OCI-M1 (cell line): ENCODE results near the gene COL16A1.
A peak's percentile ranks its signal among the peaks of the same experiment; 100 is the strongest.

Experiments
- DNase-seq: peaks from one replicate; lab custom pipeline; 2025; lab: John Stamatoyannopoulos, UW

COL16A1 gene

DNA sequence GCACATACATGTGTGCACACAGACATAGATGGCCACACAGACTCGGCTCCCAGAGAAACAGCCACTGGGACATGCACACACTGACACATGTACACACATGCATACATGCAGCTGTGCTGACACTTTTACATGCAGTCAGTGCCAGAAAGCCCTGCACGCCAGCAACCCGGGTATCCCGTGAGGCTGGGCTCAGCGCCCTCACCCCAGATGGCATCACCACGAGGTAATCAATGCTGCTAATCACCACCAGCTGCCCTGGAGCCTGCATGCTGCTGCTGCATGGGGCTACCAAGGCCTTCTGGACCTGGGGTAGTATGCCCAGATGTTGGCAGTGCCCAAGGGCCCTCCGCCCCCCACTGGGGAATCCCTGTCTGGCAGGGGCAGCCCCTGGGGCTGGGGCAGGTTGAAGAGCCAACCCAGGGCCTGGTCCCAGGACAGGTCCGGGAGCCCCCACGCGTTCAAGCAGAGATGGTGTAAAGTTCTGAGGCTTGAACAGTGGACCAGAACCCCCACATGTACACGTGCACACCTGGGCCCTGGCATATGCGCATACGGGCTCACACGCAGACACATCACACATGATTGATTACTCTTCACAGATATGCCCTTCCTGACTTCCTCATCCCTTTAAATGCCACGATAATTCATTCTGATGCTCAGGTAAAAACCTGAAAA is 2.7 kb upstream of the COL16A1 start:
- no peak for DNase-seq

DNA sequence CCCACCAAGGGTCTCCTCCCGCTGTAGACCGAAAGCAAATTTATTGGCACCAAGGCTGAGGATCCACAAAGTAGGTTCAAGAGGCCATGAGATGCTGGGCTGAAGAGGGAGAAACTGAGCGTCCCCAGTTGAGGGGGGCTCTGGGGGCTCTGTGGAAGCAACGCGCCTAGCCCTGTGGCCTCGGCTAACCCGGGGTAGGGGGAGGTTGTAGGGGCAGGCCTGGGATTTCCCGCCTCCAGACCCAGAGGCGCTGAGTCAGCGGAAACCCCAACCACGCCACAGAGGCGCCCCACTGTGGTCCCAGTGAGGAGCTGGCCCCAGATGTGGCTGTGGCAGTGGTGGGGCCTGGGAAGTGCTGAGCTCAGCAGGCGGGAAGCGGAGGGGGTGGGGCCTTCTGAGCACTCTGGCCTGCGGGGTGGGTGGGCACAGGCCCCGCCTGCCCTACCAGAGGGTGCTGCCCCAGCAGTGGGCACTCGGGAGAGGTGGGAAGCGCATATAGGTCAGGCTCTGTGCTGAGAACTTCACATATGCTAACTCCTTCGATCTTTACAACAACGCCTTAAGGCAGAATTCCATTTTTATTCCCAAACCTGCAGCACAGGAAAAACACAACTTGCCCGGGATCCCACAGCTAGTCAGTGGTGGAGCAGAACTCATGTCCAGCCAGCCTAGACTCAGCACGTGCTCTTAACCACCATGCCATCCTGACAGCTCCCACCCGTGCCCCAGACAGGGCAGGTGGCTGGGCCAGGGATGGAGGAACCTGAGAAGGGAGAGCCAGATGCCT is 1.5 kb upstream of the COL16A1 start:
- peak; percentile 69 for DNase-seq

DNA sequence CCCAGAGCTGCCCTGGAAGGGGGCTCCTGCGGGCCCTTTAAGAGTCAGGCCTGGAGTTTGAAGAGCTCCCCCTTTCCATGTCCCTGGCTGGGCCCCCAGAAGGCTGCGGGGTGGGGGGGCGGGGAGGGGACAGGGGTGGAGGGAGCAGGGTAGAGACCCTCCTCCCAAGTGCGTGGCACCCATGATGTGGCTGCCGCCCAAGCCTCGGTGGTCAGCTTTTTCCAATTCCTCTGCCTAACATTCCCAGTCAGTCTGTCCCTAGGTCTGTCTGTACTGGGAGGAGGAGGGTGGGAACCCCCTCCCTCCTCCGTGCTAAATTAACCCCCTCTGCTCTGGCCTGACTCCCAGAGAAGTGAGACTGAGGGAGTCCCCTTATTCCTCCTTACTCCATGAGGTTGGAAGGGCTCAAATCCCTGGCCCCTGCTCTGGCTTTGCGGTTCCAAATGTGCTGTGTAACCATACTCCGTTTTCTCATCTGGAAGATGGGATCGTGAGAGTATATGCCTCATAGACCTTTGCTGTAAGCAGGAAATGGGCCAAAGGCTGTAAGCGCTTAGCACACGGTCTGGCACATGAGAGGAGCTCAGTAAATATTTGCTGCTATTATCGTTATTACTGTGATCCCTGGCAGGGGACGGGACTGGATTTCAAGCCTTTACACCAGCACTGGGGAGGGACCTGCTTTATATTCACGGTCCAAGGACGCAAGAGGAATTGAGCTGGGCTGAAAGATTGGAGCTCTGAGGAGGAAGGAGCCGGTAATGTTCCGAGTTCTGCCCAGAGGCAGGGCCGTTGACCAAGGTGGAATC is 658 bp upstream of the COL16A1 start:
- DNase-seq = no peak

DNA sequence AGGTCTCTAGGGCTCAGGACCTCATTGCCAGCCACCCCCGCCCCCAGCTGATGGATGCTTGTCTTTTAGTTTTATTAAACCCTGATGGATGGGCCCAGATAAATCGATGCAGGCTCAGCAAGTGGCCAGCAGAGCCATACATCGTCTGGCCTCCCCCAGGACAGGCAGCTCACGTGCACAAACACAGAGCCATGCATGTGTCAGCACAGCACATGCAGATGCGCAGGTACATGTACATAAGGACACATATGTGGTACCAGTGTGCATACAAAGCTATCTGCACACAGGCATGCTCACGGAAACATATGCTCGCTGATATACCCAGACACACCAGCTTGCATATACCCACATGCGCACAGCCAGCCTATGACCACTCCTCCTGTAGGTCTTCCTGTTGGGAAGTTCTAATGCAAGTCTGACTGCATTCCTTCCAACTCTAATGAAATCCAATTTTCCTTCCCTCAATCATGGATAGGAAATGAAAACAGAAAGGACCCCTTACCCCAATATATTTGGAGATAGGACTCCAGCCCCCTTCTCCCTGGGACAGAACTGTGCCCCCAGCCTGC is 897 bp downstream of the COL16A1 start:
- no peak for DNase-seq

DNA sequence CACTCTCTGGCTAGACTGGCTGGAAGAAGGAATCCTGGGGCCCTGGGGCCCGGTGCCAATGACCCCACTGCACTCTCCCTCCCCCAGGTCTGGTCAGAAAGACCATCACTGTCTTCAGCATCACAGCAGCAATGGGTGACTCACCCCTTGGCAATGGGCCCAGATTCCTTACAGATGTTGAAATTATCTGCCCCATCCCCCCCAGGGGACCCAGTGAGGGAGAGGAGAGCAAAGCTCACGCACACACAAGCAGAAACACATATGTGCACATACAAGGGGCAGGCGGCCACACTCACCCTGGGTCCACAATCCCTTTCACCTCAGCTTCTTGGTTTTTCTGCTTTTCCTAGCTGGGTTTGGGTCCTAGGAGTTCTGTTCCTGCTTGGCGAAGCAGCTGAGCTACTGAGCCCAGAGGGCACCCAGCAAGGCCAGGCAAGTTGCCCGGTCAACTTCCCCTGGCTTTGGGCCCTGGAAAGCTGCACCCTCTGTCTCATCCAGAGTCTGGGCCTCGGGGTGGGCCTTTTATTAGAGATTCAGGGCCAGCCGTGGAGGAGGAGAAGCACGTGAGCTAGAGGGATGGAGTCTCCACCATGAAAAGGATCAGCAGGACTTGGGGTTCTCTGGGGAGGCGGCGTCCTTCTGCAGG is 2.6 kb downstream of the COL16A1 start:
- peak; percentile 84 for DNase-seq

DNA sequence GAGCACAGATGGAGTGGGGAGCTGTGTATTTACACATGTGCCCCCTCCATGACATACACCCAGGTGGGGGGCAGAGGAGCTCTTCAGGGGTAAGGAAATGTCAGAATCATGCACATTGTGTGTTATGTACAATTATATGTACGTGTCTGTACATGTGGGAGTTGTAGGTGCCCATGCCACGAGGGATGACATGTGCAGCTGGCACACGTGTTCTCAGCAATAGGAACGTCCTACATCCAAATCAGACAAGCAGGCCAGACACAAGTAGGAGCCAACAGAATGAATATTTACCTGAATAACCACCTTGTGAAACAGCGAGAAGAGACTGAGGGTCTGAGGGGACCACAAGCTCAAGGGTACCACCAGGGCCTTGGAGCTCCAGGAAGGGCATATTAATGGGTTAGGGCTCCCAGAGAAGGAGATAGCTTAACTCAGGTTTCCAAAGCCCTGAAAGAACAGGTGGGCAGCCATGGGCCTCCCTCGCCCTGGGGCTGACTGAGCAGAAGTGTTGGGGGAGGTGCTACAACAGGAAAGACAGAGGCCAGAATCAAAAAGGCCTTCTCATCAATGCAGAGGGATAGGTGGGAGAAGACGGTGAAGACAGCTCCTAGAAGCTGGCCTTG is 3.2 kb downstream of the COL16A1 start:
- no peak for DNase-seq

DNA sequence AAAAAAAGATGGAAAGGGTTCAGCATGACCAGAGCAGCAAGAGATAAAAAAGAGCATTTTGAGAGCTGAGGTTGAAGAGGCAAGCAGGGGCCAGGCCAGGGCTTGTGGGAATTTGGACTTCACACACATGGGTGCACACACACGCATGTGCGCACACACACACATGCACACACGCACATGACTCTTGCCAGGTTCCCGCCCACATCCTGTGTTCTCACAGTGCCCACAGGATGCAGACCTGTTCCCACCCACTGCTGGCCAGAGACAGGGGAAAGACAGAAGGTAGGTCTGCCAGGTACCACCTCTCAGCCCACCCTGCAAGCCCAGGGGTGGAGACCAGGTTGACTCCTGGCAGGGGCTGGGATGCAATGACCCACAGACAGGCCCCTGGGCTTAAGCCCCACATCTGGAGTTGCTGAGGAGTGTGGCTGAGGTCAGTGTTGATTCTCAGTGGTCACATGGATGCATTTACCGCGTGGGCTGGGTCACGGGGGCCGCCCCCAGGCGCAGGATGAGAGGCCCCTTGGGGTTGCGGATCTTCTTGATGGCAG is 4.4 kb downstream of the COL16A1 start:
- no peak for DNase-seq

DNA sequence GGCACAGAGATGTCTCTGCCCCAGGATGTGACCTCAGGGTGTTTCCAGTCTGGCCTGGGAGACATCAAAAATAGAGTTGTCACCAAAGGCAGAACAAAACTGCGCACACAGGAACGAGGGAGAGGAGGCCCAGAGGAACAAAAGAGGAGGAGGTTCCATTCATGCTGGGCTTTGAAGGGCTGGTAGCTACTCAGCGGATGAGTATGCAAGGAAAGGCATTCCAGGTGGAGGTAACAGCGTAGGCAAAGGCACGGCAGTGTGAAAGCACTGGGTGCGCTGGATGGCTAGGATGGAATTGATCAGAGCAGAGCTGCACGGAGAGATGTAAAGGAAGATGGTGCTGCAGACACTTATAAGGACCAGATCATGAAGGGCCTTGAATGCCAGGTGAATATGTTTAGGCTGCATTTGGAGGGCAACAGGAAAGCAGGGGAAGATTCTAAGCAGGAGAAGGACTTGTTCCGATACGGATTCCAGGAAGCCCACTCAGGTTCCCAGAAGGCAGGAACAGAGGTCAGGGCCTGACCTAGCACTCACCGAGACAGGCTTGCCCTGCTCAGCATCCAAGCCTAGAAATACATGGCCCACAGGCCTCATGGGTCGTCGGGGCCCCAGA is 6.3 kb downstream of the COL16A1 start:
- no peak for DNase-seq

DNA sequence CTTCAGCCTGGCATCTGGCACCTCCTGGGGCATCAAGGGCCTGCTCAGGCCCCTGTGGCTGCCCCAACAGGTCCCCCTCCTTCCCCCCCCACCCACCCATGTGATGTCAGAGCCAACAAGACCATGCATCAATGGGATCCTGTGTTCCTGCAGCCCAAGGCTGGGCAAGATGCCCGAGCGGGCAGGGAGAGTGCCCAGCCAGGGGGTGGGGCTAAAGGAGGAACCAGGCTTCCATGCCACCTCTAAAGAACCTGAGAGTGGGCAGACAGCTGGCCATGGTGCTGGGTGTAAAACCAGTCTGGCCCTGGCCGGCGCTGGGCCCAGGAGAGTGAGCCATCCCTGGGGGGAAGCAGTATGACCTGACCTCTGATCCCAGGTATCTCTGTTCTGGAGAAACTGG is 7.6 kb downstream of the COL16A1 start:
- no peak for DNase-seq

DNA sequence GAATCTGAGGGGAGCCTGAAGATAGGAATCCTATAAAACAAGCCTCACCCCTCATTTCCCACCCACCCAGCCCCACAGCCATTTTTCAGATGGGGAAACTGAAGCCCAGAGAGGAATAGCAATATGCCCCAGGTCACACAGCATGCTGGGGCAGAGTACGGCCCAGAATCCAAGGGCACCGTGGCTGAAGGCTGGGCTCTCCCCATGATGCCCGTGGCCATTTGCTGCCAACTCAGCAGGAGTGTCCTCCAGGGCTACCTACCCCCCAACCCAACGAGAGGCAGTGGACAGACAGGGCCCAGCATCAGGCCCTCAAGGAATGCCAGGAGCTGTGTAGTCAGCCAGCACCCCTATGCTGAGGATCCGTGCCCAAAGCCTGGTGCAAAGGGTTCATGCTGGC is 8.5 kb downstream of the COL16A1 start:
- DNase-seq = no peak

DNA sequence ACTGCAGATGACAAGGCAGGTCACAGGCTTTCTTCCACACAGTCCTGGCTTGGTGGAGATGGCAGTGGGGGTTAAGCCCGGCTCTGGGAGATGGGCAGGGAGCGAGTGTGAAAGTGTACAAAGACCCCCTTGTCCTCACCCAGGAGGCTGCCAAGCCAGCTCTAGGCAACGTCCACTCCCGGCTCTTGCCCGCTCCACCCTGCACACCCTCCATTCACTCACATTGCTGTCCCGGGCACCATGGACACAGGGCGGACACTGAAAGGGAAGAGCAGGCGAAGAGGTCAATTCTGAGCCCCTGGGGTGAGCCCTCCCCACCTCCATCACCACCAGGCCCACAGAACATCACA is 8.9 kb downstream of the COL16A1 start:
- no peak for DNase-seq

DNA sequence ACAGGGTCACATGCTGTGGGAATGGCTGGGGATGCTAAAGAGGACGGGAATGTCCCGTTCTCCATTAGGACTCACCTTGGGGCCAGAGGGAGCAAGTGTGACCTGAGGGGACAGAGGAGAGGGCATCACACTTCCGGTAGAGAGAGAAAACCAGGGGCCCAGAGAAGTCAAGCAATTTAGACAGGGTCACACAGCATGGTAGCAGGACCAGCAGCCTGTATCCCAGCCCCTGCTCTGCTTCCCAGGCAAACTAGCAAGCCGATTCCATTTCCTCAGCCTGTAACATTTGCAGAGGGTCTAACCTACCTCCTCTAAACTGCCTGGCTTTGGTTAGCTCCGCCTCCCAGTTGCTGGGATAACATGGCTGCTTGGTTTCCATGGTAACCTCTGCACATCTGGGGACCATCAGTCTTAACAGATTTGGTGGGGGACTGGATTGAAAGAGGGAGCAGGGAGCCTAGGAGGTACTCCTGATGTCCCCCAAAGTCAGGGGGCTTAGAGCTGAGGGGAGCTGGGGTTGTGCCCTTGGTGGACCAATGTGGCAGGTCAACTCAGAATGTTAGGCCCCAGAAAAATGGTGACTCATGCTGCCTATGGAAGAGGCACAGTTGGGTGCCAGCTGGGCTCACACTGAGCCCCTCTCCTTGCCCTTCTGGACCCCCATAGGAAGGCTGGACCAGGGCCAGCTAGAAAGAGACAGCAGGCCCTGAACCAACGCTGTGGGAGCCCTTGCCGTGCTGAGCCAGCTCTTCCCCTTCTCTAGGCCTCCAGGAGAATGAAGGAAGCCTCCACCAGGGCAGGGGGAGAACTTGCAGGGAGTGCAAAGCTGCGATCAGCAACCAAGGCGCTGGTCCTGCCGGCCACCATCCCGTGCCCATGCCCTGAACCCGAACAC is 9.5 kb downstream of the COL16A1 start:
- DNase-seq = no peak

DNA sequence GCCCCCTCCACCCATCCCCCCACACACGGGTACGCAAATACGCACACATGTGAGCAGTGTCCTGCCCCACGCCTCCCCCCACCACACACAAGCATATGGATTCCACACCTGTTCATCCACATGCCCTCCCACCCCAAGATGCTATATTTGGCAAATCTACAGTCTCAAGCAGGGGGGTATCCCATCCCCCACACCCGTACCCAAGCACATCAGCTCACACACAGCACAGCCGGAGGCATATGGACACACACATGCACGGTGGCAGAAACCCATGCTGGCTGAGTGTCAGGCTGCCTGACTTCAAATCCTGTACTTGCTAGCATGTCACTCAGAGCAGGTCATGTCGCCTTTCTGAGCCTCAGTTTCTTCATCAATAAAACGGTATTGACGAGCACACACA is 10.6 kb downstream of the COL16A1 start:
- no peak for DNase-seq

DNA sequence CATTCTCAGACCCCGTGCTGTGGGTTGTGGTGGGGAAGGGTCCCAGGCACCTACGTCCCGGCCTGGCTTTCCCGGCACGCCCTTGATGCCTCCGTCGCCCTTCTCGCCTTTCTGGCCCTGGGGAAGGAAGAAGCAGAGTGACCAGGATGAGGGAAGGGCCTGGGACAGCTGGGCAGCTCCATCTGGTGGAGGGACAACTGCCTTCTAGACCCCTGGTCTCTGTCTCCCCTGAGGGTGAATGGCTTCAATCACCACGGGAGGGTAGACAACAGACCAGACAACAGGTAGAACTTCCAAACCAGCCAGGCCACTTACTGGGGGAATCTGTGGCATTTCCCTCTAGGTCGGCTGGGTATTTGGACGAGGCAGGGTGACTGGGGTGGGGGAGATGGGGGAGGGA is 11.9 kb downstream of the COL16A1 start:
- DNase-seq = no peak

DNA sequence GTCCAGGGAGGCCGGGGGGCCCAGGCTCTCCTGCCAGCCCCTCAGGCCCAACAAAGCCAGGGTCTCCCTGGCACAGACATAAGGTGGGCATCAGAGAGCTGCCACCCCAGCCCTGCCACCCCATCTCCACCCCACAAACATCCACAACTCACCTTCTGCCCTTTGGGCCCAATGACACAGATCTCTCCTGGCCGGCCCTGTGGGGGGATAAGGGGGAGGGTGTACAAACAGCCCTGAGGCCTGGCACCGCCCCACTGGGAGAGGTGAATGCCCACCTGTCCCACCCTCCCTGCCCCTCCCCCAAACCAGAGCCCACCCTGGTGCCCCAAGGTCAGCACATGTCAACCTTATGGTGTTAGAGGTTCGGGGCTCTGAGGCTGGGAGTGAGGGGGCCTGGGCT is 12.4 kb downstream of the COL16A1 start:
- no peak for DNase-seq

DNA sequence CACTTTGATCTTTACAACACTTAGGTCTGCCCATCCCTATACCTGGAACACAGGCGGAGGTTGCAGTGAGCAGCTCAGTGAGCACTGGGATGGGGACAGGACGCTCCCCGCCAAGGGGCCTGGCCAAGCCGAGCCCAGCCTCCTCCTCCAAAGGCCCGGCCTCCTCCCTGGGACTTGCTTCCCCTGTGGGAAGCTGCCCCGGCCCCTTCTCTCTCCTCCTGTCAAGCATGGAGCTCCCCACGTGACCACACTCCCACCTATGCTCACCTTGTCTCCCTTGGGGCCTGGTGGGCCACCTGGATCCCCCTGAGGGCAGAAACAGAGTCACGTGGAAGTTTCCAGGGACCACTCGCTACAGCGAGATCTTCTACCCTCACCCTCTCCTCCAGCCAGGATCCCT is 12.9 kb downstream of the COL16A1 start:
- DNase-seq = no peak

DNA sequence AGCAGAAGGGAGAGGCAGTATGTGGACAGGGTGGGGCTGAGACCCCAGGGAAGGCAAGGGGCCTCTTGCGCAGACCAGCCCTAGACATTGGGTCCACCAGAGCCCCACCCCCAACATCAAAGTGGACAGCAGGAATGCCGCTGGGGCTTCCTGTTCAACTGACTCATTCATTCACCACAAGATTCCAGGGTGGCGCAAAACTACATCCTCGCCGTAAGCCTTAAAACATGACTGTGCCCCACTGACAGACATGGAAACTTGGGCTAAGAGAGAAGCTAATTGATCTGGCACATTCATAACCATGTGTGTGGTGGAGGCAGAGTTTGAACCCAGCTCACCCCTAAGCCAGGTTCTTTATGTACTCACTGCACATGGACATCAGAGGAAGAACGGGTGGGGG is 14.0 kb downstream of the COL16A1 start:
- DNase-seq = no peak

DNA sequence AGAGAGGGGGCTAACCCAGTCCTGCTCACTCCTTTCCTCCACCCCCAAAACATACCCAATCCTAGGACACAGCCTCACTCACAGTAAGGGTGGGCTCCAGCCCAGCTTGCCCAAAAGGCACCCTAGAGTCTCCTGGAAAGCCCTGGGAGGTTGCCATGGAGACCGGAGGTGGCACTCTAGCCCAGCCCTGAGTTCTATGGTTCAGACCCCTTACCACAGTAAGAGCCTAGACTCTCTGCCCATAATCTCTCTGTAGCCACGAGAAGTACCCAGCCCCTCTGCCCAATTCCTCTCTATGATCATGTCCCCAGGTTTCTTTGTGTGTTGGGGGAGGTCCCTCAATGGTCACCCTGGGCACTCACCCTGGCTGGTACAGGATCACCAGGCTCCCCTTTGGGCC is 14.4 kb downstream of the COL16A1 start:
- DNase-seq = no peak

DNA sequence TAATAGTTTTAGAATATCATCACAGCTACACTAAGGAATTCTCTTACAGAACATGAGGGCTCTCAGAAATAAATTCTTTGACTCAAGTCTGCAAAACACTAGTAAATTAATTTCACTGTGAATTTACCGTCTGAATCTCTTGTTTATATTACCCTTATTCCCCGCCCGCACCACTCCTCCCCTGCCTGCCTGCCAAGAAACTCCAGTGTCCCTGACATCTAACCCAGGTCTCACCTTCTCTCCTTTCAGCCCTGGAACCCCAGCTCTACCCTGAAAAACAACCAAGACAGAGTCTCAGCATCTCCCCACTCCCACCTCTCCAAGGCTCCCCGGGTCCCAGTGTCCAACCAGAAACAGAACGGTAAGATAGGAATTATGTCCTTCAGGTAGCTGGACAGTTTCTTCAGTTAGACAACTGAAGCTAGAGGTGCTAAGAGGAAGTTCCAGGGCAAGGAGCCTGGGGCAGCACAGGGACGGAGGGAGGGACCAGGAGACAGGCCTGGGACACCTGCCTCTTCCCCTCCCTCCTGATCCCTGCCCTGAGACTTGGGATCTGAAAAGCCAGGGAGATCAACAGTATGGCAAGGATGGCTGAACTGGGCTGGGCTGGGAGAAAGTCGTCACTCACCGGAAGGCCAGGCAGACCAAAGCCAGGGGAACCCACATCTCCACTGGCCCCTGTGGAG is 15.4 kb downstream of the COL16A1 start:
- no peak for DNase-seq
